ENCODE measurements around the gene VSTM2L. TPM values are rescaled to one million over a fixed set of nuclear protein-coding genes. Genes with fewer than 3 reads are reported as not detected.

The VSTM2L gene
- total and polyA plus RNA-seq, 4 donors, result 8.0 to 71.6 (median 31.4) TPM

- DNase-seq (no peak), ATAC-seq (ENCODE audit: insufficient read depth, low FRiP score) (no peak)
- no peak for TF ChIP-seq CTCF (IDR thresholded peaks at IDR 0.05; ENCODE audit: control extremely low read depth, extremely low read depth)
- H3K9me3 ChIP-seq (ENCODE audit: control insufficient read depth in 4 of 4, insufficient read depth in 3 of 4, low read length in 3 of 4), result no peaks in the 10 kb centered on the region
- H3K4me1 ChIP-seq (ENCODE audit: control insufficient read depth in 5 of 5, insufficient read depth in 5 of 5, low read length in 5 of 5), result no peaks in the 10 kb centered on the region
- WGBS, 2 donors, result 96 to 98% methylated on average over 9 of the region's 9 CpGs
- no peak overlapping the region for H3K9ac ChIP-seq (ENCODE audit: insufficient read depth in 1 of 2, low read length in 2 of 2)
- no peak overlapping the region for H3K4me3 ChIP-seq
- H3K27me3 ChIP-seq (ENCODE audit: control insufficient read depth in 3 of 3, insufficient read depth in 3 of 3, low read length in 2 of 3), result no peaks in the 10 kb centered on the region
- no peaks in the 10 kb centered on the region for H3K36me3 ChIP-seq (ENCODE audit: control insufficient read depth in 4 of 4, insufficient read depth in 4 of 4, low read length in 4 of 4)
- no peak overlapping the region for H3K27ac ChIP-seq (ENCODE audit: low read depth in 1 of 2, low read length in 1 of 2)
These were observed 36.0 kb downstream of the VSTM2L start for GRCh38 chr20:37938954-37939353.

GRCh38 chr20:37939701-37940560 lies 37.0 kb downstream of the VSTM2L start:
- ATAC-seq (ENCODE audit: insufficient read depth, low FRiP score) (no peak), DNase-seq (no peak)
- Histone ChIP-seq H3K4me1 (ENCODE audit: control insufficient read depth in 5 of 5, insufficient read depth in 5 of 5, low read length in 5 of 5) (no peaks in the 10 kb centered on the region), H3K4me3 (no peak overlapping the region), H3K9me3 (ENCODE audit: control insufficient read depth in 4 of 4, insufficient read depth in 3 of 4, low read length in 3 of 4) (no peaks in the 10 kb centered on the region), H3K9ac (ENCODE audit: insufficient read depth in 1 of 2, low read length in 2 of 2) (no peak overlapping the region), H3K27me3 (ENCODE audit: control insufficient read depth in 3 of 3, insufficient read depth in 3 of 3, low read length in 2 of 3) (no peaks in the 10 kb centered on the region), H3K27ac (ENCODE audit: low read depth in 1 of 2, low read length in 1 of 2) (no peak overlapping the region), H3K36me3 (ENCODE audit: control insufficient read depth in 4 of 4, insufficient read depth in 4 of 4, low read length in 4 of 4) (no peaks in the 10 kb centered on the region)
- 84 to 91% methylated on average over 25 of the region's 25 CpGs for WGBS, 2 donors
- TF ChIP-seq CTCF (IDR thresholded peaks at IDR 0.05; ENCODE audit: control extremely low read depth, extremely low read depth), result no peak

GRCh38 chr20:37940858-37941257 lies 37.9 kb downstream of the VSTM2L start:
- TF ChIP-seq CTCF (IDR thresholded peaks at IDR 0.05; ENCODE audit: control extremely low read depth, extremely low read depth), result no peak
- H3K4me1 ChIP-seq (ENCODE audit: control insufficient read depth in 5 of 5, insufficient read depth in 5 of 5, low read length in 5 of 5), result no peaks in the 10 kb centered on the region
- no peak for DNase-seq
- H3K27ac ChIP-seq (ENCODE audit: low read depth in 1 of 2, low read length in 1 of 2), result no peak overlapping the region
- no peaks in the 10 kb centered on the region for H3K36me3 ChIP-seq (ENCODE audit: control insufficient read depth in 4 of 4, insufficient read depth in 4 of 4, low read length in 4 of 4)
- H3K4me3 ChIP-seq, result no peak overlapping the region
- 77 to 83% methylated on average over 6 of the region's 6 CpGs for WGBS, 2 donors
- H3K27me3 ChIP-seq (ENCODE audit: control insufficient read depth in 3 of 3, insufficient read depth in 3 of 3, low read length in 2 of 3), result no peaks in the 10 kb centered on the region
- no peaks in the 10 kb centered on the region for H3K9me3 ChIP-seq (ENCODE audit: control insufficient read depth in 4 of 4, insufficient read depth in 3 of 4, low read length in 3 of 4)
- no peak overlapping the region for H3K9ac ChIP-seq (ENCODE audit: insufficient read depth in 1 of 2, low read length in 2 of 2)
- ATAC-seq (ENCODE audit: insufficient read depth, low FRiP score), result no peak
